Astrocyte of the cerebellum (primary cell): ENCODE results near the gene SERPINE1.

Experiments
- DNase-seq: peaks from one replicate; pipeline ENCODE4 v3.0.0-alpha.2; 2011; ENCODE audit warnings: low read depth
- H3K4me3 ChIP-seq: 2 replicates; pipeline ENCODE4 v1.5.1; 2011; ENCODE audit warnings: mild to moderate bottlenecking, low read depth, low read length, moderate library complexity
- CTCF ChIP-seq: IDR thresholded peaks from 2 replicates; pipeline ENCODE4 v1.5.1; 2012; ENCODE audit warnings: low read length, low read depth, moderate library complexity, mild to moderate bottlenecking; ENCODE audit errors: missing control alignments
- in situ Hi-C: cut with HindIII; loops from 2 replicates; pipeline ENCODE4 v1.10.0; 2017; ENCODE audit warnings: low sequenced_read_pairs

SERPINE1 gene

GRCh38 chr7:101165958-101166647, 39.2 kb downstream of the SERPINE1 start:
- in situ Hi-C loops, result no loop called here
- peak overlapping the region; percentile 6 for H3K4me3 ChIP-seq
- DNase-seq, result no peak
- no peak for TF ChIP-seq CTCF

GRCh38 chr7:101166648-101166908, 39.7 kb downstream of the SERPINE1 start:
- H3K4me3 ChIP-seq, result no peak overlapping the region
- in situ Hi-C loops, result no loop called here
- no peak for DNase-seq
- no peak for TF ChIP-seq CTCF

- no peak for DNase-seq
- no peak overlapping the region for H3K4me3 ChIP-seq
- no peak for TF ChIP-seq CTCF
- in situ Hi-C loops, result no loop called here
Measured at GRCh38 chr7:101166909-101167644, 40.2 kb downstream of the SERPINE1 start.

GRCh38 chr7:101167645-101168411, 40.9 kb downstream of the SERPINE1 start:
- no peak for TF ChIP-seq CTCF
- in situ Hi-C loops, result no loop called here
- no peak for DNase-seq
- H3K4me3 ChIP-seq, result no peak overlapping the region

GRCh38 chr7:101168412-101169049, 41.6 kb downstream of the SERPINE1 start:
- in situ Hi-C loops, result no loop called here
- TF ChIP-seq CTCF, result no peak
- DNase-seq, result no peak
- H3K4me3 ChIP-seq, result no peak overlapping the region

GRCh38 chr7:101169110-101169837, 42.4 kb downstream of the SERPINE1 start:
- H3K4me3 ChIP-seq, result no peak overlapping the region
- no peak for TF ChIP-seq CTCF
- no peak for DNase-seq
- in situ Hi-C loops, result no loop called here
